GM12892 (cell line): Measurements from ENCODE around the gene DIDO1.

Source experiments
- POLR2A ChIP-seq: IDR thresholded peaks from 2 replicates; pipeline ENCODE4 v1.6.1; 2011; ENCODE audit warnings: low read depth, low read length, control low read depth
- POLR2AphosphoS5 ChIP-seq: IDR thresholded peaks from 2 replicates; pipeline ENCODE4 v1.6.1; 2011; ENCODE audit warnings: low read depth, low read length, control low read depth
- TAF1 ChIP-seq: IDR thresholded peaks from 2 replicates; pipeline ENCODE4 v1.6.1; 2011; ENCODE audit warnings: low read depth, mild to moderate bottlenecking, control low read depth, low read length, borderline replicate concordance

GRCh38 chr20:62925076-62925419, 1.3 kb downstream of the DIDO1 start:
- TF ChIP-seq POLR2A (no peak; the same call in 1 of the 2 replicates), TAF1 (no peak), POLR2AphosphoS5 (no peak)
